Upper lobe of left lung (tissue), 6 donors: ENCODE measurements around the gene DENND1A. TPM values are rescaled to one million over a fixed set of nuclear protein-coding genes. Genes with fewer than 3 reads are reported as not detected.
A peak's percentile ranks its signal among the peaks of the same experiment; 100 is the strongest.

Experiments
- ATAC-seq, 2 donors: fragments of 200-7000 bp; cut with Tn5 transposase; one replicate each; pipeline ENCODE4 v1.9.1; 2022; ENCODE audit warnings: mild to moderate bottlenecking in 2 of 2, moderate library complexity in 2 of 2; ENCODE audit not compliant: low FRiP score in 2 of 2
- DNase-seq, 2 donors: peaks; one replicate each; pipeline ENCODE4 v3.0.0-alpha.2; 2019 to 2020
- H3K27ac ChIP-seq, 4 donors: fragments of 200-600 bp; sonication (generic); one replicate each; pipeline ENCODE4 v1.5.1; 2016 to 2019
- H3K27me3 ChIP-seq, 4 donors: fragments of 200-600 bp; sonication (generic); one replicate each; pipeline ENCODE4 v1.5.1; 2017 to 2019
- H3K36me3 ChIP-seq, 4 donors: fragments of 200-600 bp; sonication (generic); one replicate each; pipeline ENCODE4 v1.5.1; 2016 to 2019
- H3K4me1 ChIP-seq, 4 donors: fragments of 200-600 bp; sonication (generic); one replicate each; pipeline ENCODE4 v1.5.1; 2018 to 2019
- H3K4me3 ChIP-seq, 4 donors: fragments of 200-600 bp; sonication (generic); one replicate each; pipeline ENCODE4 v1.5.1; 2017 to 2019; ENCODE audit warnings: mild to moderate bottlenecking in 2 of 4, moderate library complexity in 1 of 4
- H3K9me3 ChIP-seq, 4 donors: fragments of 200-600 bp; sonication (generic); one replicate each; pipeline ENCODE4 v1.5.1; 2018 to 2019
- EP300 ChIP-seq, 4 donors: sonication (generic); formaldehyde crosslinking; IDR thresholded peaks; one replicate each; pipeline ENCODE4 v1.5.1; 2017; ENCODE audit warnings: antibody characterized with exemption in 4 of 4, control low read depth in 2 of 4
- POLR2A ChIP-seq, 4 donors: fragments of 450-650 bp; IDR thresholded peaks; one replicate each; pipeline ENCODE4 v1.5.1; 2016 to 2017; ENCODE audit warnings: antibody characterized with exemption in 4 of 4, mild to moderate bottlenecking in 2 of 4
- POLR2AphosphoS5 ChIP-seq, 2 donors: sonication (generic); formaldehyde crosslinking; IDR thresholded peaks; one replicate each; pipeline ENCODE4 v1.5.1; 2017; ENCODE audit warnings: antibody characterized with exemption in 2 of 2
- WGBS, 2 donors: methylation state at CpG; one replicate each; pipeline ENCODE4 v1.1.5; 2017 to 2018; 5-methylcytosine and 5-hydroxymethylcytosine counted together
- total RNA-seq, 6 donors: library from RNA; depleted of rRNA in 4 of 6; stranded (reverse); fragments of >200 nt in 4 of 6; gene quantifications; one replicate each; pipeline versions ENCODE4 v1.1.0 to v1.2.1, GENCODE V29; 2016 to 2021
- TF ChIP-seq, protein P1 (sequence below), 6 experiments: fragments of 450-650 bp in 4 of 6; fragments of 200-600 bp in 2 of 6; sonication (generic) in 2 of 6; IDR thresholded peaks; one replicate each; pipeline ENCODE4 v1.5.1; 2016 to 2019; ENCODE audit warnings: antibody characterized with exemption in 6 of 6
- donor health status: DM: no; HTN: no; CAD: no; lungs with moderate emphysema.
- donor health status: DM: no; HTN: yes; CAD: no; lungs with severe emphysema.

Gene DENND1A
- total RNA-seq, 6 donors from 2014 or later, result 9.8 to 46.1 (median 16.0) TPM

DNA sequence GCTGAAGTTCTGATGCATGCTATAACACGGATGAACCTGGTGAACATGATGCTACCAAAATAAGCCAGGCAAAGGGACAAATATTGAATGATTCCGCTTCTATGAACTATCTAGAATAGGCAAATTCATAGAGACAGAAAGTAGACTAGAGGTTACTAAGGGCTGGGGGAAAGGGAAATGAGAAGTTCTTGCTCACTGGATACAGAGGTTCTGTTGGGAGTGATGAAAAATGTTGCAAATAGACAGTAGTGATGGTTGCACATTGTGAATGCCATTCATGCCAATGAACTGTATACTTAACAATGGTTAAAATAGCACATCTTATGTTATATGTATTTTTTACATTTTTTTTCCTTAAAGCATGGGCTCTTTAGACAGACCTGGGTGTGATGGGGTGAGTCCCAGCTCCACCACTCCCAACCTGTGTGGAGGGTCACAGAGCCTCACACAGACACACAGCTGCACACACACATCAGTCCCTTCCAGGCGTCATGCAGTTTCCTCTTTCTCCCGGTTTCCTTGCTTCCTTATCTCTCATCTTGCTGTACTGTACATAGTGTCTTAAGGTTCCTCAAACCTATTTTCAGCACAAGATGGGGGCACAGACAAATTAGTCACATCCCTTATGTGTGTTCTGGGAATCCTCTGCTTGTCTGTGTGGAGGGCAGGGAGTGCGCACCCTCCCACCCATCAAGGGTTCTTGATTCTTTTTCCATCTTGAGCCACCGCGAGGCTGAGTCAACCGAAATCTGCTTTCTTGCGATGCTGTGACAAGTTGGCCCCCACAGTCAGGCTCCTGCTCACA is 381.0 kb downstream of the DENND1A start:
- Histone ChIP-seq H3K27ac (no peak overlapping the region), H3K27me3 (no peaks in the 10 kb centered on the region), H3K9me3 (no peaks in the 10 kb centered on the region), H3K4me3 (no peak overlapping the region), H3K4me1 (no peaks in the 10 kb centered on the region), H3K36me3 (peaks cover 0 to 3% (median 0%) of the 10 kb centered on the region in 4 donors)
- peak; percentile 39 to 70 for ATAC-seq
- TF ChIP-seq POLR2A (IDR thresholded peaks at IDR 0.05), result peak in 1 of 4 donors; percentile 5
- TF ChIP-seq, protein P1, sequence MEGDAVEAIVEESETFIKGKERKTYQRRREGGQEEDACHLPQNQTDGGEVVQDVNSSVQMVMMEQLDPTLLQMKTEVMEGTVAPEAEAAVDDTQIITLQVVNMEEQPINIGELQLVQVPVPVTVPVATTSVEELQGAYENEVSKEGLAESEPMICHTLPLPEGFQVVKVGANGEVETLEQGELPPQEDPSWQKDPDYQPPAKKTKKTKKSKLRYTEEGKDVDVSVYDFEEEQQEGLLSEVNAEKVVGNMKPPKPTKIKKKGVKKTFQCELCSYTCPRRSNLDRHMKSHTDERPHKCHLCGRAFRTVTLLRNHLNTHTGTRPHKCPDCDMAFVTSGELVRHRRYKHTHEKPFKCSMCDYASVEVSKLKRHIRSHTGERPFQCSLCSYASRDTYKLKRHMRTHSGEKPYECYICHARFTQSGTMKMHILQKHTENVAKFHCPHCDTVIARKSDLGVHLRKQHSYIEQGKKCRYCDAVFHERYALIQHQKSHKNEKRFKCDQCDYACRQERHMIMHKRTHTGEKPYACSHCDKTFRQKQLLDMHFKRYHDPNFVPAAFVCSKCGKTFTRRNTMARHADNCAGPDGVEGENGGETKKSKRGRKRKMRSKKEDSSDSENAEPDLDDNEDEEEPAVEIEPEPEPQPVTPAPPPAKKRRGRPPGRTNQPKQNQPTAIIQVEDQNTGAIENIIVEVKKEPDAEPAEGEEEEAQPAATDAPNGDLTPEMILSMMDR (IDR thresholded peaks at IDR 0.05), result no peak
- WGBS, 2 donors, result 53 to 76% methylated on average over 9 of the region's 9 CpGs
- DNase-seq, result peak in 1 of 2 donors; percentile 29

DNA sequence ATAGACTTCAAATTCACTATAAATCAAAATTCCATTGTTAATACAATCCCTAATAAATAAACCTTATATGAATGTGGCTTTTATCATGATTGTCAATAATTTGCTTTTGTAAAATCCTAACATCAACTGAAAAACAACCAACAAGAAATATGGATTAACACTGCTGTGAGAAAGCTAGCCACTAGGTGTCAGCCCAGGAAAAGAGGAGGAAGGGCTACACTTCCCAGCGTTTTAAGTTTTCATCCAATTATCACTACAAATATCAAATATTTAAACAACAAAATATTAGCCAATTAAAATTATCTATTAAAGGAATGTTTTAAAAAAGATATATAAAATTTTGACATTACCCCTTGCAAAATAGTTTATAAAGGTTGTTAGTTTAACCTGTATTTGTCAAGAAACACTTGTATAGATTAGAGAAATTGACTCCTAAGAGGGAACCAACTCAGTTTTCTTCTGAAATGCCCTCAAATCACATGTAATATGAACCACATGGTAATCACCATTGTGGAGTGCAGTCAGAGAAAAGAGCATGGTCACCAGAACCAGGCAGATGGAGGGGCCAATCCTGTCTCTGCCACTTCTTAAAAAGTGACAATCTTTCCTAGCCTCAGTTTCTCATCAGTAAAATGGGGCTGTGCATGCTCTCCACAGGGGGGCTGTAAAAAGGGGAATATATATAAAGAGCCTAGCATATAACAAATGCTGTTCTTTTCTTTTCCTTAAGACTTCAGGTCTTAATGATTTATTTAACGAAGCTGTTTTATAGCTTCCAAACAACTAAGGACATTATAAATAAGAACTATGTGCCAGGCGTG is 385.7 kb downstream of the DENND1A start:
- no peak overlapping the region for H3K27ac ChIP-seq
- no peak overlapping the region for H3K4me3 ChIP-seq
- no peaks in the 10 kb centered on the region for H3K36me3 ChIP-seq
- no peak for DNase-seq
- H3K9me3 ChIP-seq, result no peaks in the 10 kb centered on the region
- H3K4me1 ChIP-seq, result no peaks in the 10 kb centered on the region
- H3K27me3 ChIP-seq, result no peaks in the 10 kb centered on the region
- TF ChIP-seq, protein P1 (IDR thresholded peaks at IDR 0.05), result peak; percentile 45 to 76 (median 66)
- TF ChIP-seq EP300 (IDR thresholded peaks at IDR 0.05), result no peak
- no peak for TF ChIP-seq POLR2AphosphoS5 (IDR thresholded peaks at IDR 0.05)
- no peak for TF ChIP-seq POLR2A (IDR thresholded peaks at IDR 0.05)
- peak in 1 of 2 donors; percentile 63 for ATAC-seq
- WGBS, 2 donors, result 62 to 65% methylated on average over 3 of the region's 3 CpGs

DNA sequence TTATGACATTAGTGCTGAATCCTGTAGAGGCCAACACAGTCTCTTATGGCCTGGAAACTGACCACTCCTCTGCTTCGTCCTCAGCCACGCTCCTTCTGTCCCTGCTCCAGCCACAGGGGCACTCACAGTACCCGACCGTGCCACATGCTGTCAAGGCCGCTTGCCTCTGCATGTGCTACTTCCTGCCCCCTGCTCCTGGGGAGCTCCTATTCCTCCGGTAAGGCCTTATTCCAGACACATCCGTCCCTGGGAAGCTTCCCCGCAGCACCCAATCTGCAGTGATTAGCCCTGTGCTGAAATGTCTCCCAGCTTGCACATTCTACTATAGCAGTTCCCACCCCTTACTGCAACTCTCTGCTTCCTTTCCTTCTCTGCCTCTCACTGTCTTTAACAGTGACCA is 386.4 kb downstream of the DENND1A start:
- ATAC-seq (no peak), DNase-seq (no peak)
- 84 to 85% methylated on average over 8 of the region's 8 CpGs for WGBS, 2 donors
- Histone ChIP-seq H3K9me3 (no peaks in the 10 kb centered on the region), H3K27ac (no peak overlapping the region), H3K4me3 (no peak overlapping the region), H3K4me1 (no peaks in the 10 kb centered on the region), H3K36me3 (no peaks in the 10 kb centered on the region), H3K27me3 (no peaks in the 10 kb centered on the region)
- TF ChIP-seq EP300 (IDR thresholded peaks at IDR 0.05), result no peak
- no peak for TF ChIP-seq POLR2AphosphoS5 (IDR thresholded peaks at IDR 0.05)
- TF ChIP-seq, protein P1 (IDR thresholded peaks at IDR 0.05), result no peak
- no peak for TF ChIP-seq POLR2A (IDR thresholded peaks at IDR 0.05)

DNA sequence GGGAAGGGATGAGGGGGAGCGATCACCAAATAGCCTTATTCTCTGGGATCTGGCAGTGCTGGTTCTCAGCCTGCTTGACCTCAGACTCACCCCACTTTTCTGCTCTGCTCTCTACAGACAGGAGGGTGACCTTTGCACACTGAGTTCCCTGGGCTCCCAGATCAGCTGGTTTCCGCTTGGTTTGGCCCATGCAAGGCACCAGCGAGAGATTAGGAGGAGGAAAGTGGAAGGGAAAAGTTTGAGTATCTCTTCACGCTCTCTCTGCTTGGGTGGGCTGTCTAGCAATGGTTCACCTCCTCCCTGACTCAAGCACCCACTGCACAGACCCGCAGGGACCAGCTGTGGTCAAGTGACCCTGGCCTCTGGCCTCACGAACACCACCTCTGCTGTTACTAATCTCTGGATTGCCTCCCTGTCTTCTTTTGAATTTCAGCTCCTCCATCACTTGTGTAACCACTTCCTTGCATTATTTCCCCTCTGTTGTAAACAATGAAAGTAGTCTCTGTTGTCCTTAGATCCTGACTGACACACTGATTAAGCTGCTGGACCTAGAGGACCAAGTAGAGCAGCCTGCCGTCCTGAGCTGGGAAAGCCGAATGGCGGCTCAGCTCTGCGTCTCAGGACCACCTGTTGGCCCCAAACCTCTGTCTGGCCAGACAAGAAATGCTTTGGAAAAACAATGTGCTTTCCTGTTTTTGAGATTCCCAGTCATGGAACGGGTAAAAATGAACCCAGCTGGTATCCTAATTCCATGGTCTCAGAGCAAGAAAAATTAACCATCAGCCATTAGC is 387.3 kb downstream of the DENND1A start:
- Histone ChIP-seq H3K4me3 (no peak overlapping the region), H3K36me3 (no peaks in the 10 kb centered on the region), H3K9me3 (no peaks in the 10 kb centered on the region), H3K4me1 (no peaks in the 10 kb centered on the region), H3K27ac (no peak overlapping the region), H3K27me3 (no peaks in the 10 kb centered on the region)
- DNase-seq, result no peak
- no peak for ATAC-seq
- 79 to 85% methylated on average over 11 of the region's 11 CpGs for WGBS, 2 donors
- TF ChIP-seq EP300 (IDR thresholded peaks at IDR 0.05) (no peak), POLR2AphosphoS5 (IDR thresholded peaks at IDR 0.05) (no peak), POLR2A (IDR thresholded peaks at IDR 0.05) (no peak)
- TF ChIP-seq, protein P1 (IDR thresholded peaks at IDR 0.05), result no peak
